Natural killer cell (primary cell): ENCODE data around the gene SFTPD. TPM values are rescaled to one million over a fixed set of nuclear protein-coding genes. Genes with fewer than 3 reads are reported as not detected.

Experiments
- ATAC-seq, 3 donors: fragments of 150-1000 bp in 2 of 3; fragments of 200-7000 bp in 1 of 3; cut with Tn5 transposase; 1 replicate in 1 of 3; 2 replicates in 2 of 3; pipeline ENCODE4 v1.10.0; 2021; ENCODE audit warnings: mild to moderate bottlenecking in 2 of 3, moderate library complexity in 2 of 3
- DNase-seq, 2 donors: peaks; one replicate each; pipeline versions ENCODE4 v3.0.0 to v3.0.0-alpha.2; 2013 to 2021; ENCODE audit warnings: mixed read lengths in 1 of 2
- H3K27ac ChIP-seq: one replicate; pipeline ENCODE4 v1.5.1; 2013; ENCODE audit warnings: mild to moderate bottlenecking, low read length
- H3K27me3 ChIP-seq: one replicate; pipeline ENCODE4 v1.6.1; 2013; ENCODE audit warnings: low read length; ENCODE audit not compliant: control insufficient read depth, insufficient read depth
- H3K36me3 ChIP-seq: one replicate; pipeline ENCODE4 v1.6.1; 2013; ENCODE audit warnings: low read length; ENCODE audit not compliant: control insufficient read depth, insufficient read depth
- H3K4me1 ChIP-seq: one replicate; pipeline ENCODE4 v1.6.1; 2013; ENCODE audit warnings: low read length; ENCODE audit not compliant: control insufficient read depth, insufficient read depth
- H3K4me3 ChIP-seq: one replicate; pipeline ENCODE4 v1.5.1; 2013; ENCODE audit warnings: low read length
- H3K9me3 ChIP-seq: one replicate; pipeline ENCODE4 v1.6.1; 2013; ENCODE audit warnings: low read length; ENCODE audit not compliant: control insufficient read depth, insufficient read depth
- H3K27ac Mint-ChIP-seq, 2 donors: one replicate each; pipeline ENCODE4 v1.8.0; 2022; ENCODE audit warnings: mild to moderate bottlenecking in 2 of 2, mixed read lengths in 2 of 2, moderate library complexity in 1 of 2
- H3K27me3 Mint-ChIP-seq, 2 donors: one replicate each; pipeline ENCODE4 v1.8.0; 2022; ENCODE audit warnings: low read depth in 2 of 2, mixed read lengths in 2 of 2
- H3K36me3 Mint-ChIP-seq: one replicate; pipeline ENCODE4 v1.8.0; 2022; ENCODE audit warnings: mixed read lengths
- H3K4me1 Mint-ChIP-seq, 2 donors: one replicate each; pipeline ENCODE4 v1.8.0; 2022; ENCODE audit warnings: mixed read lengths in 2 of 2
- H3K4me3 Mint-ChIP-seq: one replicate; pipeline ENCODE4 v1.8.0; 2022; ENCODE audit warnings: mild to moderate bottlenecking, moderate library complexity, mixed read lengths
- H3K9me3 Mint-ChIP-seq, 2 donors: one replicate each; pipeline ENCODE4 v1.8.0; 2022; ENCODE audit warnings: mixed read lengths in 2 of 2
- CTCF ChIP-seq: fragments of 200-600 bp; IDR thresholded peaks from one replicate; pipeline ENCODE4 v1.8.0; 2022; ENCODE audit warnings: antibody characterized with exemption
- WGBS: methylation state at CpG from one replicate; pipeline ENCODE4 v1.1.7; 2013; ENCODE audit warnings: missing lambda C conversion rate; ENCODE audit not compliant: insufficient coverage; 5-methylcytosine and 5-hydroxymethylcytosine counted together
- intact Hi-C: fragments of 100-400 bp; cut with micrococcal nuclease; formaldehyde crosslinking; loops from one replicate; pipeline ENCODE4 v1.14.2; 2022
- total RNA-seq, 4 donors: library from RNA; stranded (reverse); fragments of 120-200 nt in 1 of 4; gene quantifications; one replicate each; pipeline versions ENCODE4 v1.2.3 to v1.2.4, GENCODE V29; 2013 to 2022

Gene SFTPD
- total RNA-seq, 3 donors from 2014 or later (not counting 1 experiment from before 2014, with no cell fraction given), result 0.56 TPM; not detected in 2

GRCh38 chr10:79943871-79944270, 5.0 kb downstream of the SFTPD start:
- no peak for DNase-seq

GRCh38 chr10:79942261-79943185, 6.4 kb downstream of the SFTPD start:
- H3K27me3 Mint-ChIP-seq, result peaks cover 0 to 3% of the 10 kb centered on the region in 2 donors
- ATAC-seq, result no peak
- H3K9me3 Mint-ChIP-seq, result no peaks in the 10 kb centered on the region
- no peak overlapping the region for H3K4me3 Mint-ChIP-seq
- Histone ChIP-seq H3K9me3 (no peaks in the 10 kb centered on the region), H3K27me3 (no peaks in the 10 kb centered on the region), H3K4me3 (no peak overlapping the region), H3K27ac (no peak overlapping the region), H3K36me3 (no peaks in the 10 kb centered on the region), H3K4me1 (peaks cover 24% of the 10 kb centered on the region)
- no peak overlapping the region for H3K27ac Mint-ChIP-seq
- 93% methylated on average over 8 of the region's 8 CpGs for WGBS
- no peak for DNase-seq
- intact Hi-C loops, result no loop called here
- peaks cover 0 to 4% of the 10 kb centered on the region in 2 donors for H3K4me1 Mint-ChIP-seq
- TF ChIP-seq CTCF, result no peak
- no peaks in the 10 kb centered on the region for H3K36me3 Mint-ChIP-seq

More at GRCh38 chr10:79943871-79944270, 5.0 kb downstream of the SFTPD start:
- intact Hi-C loops, result no loop called here
- Histone ChIP-seq H3K27ac (no peak overlapping the region), H3K27me3 (no peaks in the 10 kb centered on the region), H3K36me3 (no peaks in the 10 kb centered on the region), H3K4me1 (peaks cover 12% of the 10 kb centered on the region), H3K4me3 (no peak overlapping the region), H3K9me3 (no peaks in the 10 kb centered on the region)
- no peaks in the 10 kb centered on the region for H3K9me3 Mint-ChIP-seq
- ATAC-seq, result no peak
- no peak overlapping the region for H3K27ac Mint-ChIP-seq
- H3K27me3 Mint-ChIP-seq, result peaks cover under 1 to 3% of the 10 kb centered on the region in 2 donors
- no peak overlapping the region for H3K4me3 Mint-ChIP-seq
- TF ChIP-seq CTCF, result no peak
- no peaks in the 10 kb centered on the region for H3K4me1 Mint-ChIP-seq
- no peaks in the 10 kb centered on the region for H3K36me3 Mint-ChIP-seq
- 98% methylated on average over 2 of the region's 2 CpGs for WGBS

GRCh38 chr10:79941585-79942210, 7.2 kb downstream of the SFTPD start:
- H3K4me1 ChIP-seq, result peaks cover 28% of the 10 kb centered on the region
- no peak overlapping the region for H3K27ac ChIP-seq

More at GRCh38 chr10:79941585-79942210, 7.2 kb downstream of the SFTPD start:
- no peak overlapping the region for H3K27ac Mint-ChIP-seq
- H3K9me3 Mint-ChIP-seq, result no peaks in the 10 kb centered on the region
- H3K4me3 Mint-ChIP-seq, result no peak overlapping the region
- no peaks in the 10 kb centered on the region for H3K36me3 Mint-ChIP-seq
- no peak for DNase-seq
- intact Hi-C loops, result no loop called here
- H3K27me3 ChIP-seq, result no peaks in the 10 kb centered on the region
- no peak overlapping the region for H3K4me3 ChIP-seq
- 91% methylated on average over 10 of the region's 11 CpGs for WGBS
- H3K9me3 ChIP-seq, result no peaks in the 10 kb centered on the region
- H3K27me3 Mint-ChIP-seq, result peaks cover 3 to 9% of the 10 kb centered on the region in 2 donors
- no peak for ATAC-seq
- H3K36me3 ChIP-seq, result no peaks in the 10 kb centered on the region
- no peak for TF ChIP-seq CTCF
- peaks cover 0 to 4% of the 10 kb centered on the region in 2 donors for H3K4me1 Mint-ChIP-seq
